NCI-H2171 (cell line): ENCODE data around the gene ASIC2.

Experiments
- DNase-seq: peaks from one replicate; lab custom pipeline; 2025; lab: John Stamatoyannopoulos, UW

ASIC2 gene

DNA sequence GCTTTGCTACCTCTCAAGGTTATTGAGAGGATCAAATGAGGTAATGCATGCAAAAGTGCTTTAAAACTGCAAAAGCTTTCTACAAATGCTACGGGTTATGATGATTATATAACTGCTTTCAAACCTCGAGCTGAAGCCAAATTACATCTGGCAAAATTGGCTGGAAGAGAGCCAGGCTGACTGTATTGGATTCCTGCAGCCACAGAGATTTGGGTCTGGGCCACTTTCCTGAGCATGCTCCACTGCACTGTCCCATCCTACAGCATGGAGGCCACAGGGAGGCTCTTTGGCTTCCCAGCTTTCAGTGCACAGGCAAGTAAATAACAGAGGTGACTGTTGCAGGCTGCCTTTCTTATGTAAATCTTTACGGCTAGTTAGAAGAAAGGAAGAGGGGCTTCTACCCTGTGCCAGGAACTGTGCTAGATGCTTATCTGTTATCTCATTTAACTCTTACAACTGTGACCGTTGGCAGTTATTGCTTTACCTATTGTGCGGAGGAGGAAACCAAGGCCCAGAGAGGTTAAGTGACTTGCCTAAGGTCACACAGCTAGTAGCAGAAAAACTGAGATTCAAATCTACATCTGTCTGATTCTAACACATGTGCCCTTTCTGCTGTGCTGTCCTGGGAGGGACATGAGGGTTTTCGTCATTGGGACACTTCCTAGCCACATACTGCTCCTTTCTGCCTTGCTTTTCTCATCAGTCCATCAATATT is 179.7 kb downstream of the ASIC2 start:
- no peak for DNase-seq

- no peak for DNase-seq
Measured at GRCh38 chr17:33112763-33113162, 180.3 kb downstream of the ASIC2 start.

DNA sequence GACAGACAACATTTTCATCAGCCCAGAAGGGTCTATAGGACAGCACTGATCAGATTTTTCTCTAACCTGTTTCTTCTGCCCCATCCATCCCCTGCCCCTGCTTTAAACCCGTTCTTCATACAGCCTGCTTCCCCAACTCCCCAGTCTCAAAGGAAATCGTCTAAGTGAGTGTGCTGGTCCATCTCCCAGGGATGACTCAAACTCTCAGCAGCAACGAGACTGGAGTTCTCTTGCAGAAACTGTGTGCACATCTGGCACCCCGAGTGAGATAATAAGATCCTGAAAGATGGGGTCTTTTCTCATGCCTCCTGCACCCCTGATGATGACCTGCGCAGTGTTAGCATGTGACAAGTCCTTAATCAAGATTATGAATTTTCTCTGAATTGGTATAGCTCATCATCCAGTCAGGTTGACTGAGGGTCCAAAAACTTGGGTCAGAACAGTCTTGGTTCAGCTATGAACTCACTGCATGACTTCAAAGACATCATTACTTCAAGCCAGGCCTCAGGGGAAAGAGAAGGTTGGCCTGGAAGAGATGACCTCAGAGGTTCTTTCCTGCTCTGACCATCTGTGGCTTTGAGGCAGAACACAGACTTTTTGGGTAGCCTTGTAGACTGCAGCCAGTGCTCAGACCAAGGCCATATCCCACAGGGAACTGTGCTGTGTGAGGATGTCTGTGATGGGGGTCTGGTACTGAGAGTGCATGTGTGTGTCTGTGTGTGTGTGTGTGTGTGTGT is 183.6 kb downstream of the ASIC2 start:
- no peak for DNase-seq

- no peak for DNase-seq
Measured at GRCh38 chr17:33106525-33107165, 186.4 kb downstream of the ASIC2 start.

DNA sequence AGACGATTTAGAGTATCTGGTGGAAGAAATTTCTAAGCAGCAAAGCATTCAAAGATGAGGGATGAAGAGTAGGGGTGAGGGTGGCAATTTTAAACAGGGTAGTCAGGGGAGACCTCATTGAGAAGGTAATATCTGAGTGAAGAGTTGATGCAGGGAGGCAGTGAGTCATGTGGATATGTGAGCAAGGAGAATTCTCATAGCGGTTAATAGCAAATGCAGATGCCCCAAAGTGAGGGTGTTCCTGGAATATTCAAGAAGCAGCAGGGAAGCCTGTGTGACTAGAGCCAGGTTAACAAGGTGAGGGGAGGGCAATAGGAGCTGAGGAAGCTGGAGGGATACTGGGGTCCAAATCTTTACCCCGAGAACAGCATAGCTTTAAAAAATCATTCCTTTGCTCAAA is 187.2 kb downstream of the ASIC2 start:
- DNase-seq, result no peak

GRCh38 chr17:33099906-33100305 is 193.2 kb downstream of the ASIC2 start:
- DNase-seq, result no peak

DNA sequence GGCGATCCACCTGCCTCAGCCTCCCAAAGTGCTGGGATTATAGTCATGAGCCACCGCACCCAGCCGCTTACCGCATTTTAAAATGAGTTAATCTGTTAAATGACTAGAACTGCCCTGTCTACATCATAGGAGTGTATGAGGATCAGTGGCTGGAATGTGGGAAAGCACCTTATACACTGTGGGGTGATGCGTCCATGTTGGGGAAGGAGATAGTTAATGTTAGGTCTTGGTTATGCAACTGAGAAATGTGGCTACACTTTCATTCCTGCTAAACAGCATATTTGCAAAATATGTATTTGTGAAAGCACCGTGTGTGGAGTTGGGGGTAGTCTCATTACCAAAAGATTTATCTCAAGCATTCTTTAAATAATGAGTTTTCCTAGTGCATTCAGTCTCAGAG is 193.8 kb downstream of the ASIC2 start:
- DNase-seq, result no peak

GRCh38 chr17:33097411-33097810 is 195.7 kb downstream of the ASIC2 start:
- no peak for DNase-seq

DNA sequence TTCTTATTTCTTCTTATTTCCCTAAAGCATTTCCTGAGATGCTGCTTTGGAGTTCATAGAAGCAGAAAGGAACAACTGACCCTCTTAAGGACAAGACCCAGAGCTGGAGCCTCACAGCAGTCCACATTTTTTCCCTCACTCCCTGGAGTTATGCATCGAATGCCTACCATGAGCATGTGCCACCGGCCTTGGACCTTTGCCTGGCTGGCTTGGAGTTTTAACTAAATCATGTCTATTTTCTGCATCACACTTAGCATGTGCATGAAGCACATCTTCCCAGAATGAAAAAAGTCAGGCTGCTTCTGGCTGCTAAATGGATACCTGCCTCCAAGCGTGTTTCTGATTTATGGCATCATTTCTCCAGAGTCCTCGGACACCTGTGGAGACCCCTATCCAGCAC is 196.9 kb downstream of the ASIC2 start:
- no peak for DNase-seq

DNA sequence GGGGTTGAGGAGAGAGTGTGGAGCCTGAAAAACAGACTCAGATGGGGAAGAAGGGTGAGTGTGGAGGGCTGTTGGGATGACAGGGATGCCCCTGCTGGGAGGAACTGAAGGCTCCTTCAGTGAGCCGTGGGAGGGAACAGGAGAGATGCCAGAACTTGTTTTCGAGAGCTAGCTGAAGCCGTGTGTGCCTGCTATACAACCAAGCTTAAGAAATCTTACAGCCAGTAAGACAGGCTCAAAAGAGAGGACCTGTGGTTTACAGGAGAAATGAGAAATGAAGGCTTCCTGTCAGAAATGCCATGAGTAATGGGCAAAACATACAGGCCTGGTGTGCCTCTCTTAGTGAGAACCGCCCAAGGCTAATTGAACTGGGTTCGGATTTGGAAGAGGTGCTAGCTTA is 201.8 kb downstream of the ASIC2 start:
- DNase-seq, result no peak

GRCh38 chr17:33090806-33091205 is 202.3 kb downstream of the ASIC2 start:
- no peak for DNase-seq

- no peak for DNase-seq
Measured at GRCh38 chr17:33086878-33087277, 206.2 kb downstream of the ASIC2 start.

DNA sequence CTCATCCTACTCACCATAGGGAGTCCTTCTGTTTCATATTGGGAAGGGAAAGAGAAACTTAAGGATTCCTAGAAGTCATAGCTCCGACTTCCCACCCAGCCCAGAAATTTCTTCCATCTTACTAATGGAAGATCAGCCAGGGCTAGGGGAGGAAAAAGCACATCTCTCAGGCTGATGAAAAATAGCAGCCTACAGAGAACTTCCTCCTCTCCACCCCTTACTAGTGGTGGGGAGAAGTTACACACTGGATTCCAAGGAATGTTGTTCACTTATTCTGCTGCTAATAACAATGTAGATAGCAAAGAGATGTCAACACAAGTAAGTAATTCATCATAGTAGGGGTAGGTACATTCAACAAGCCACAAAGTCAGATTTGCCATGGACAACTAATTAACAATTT is 207.1 kb downstream of the ASIC2 start:
- DNase-seq, result no peak

GRCh38 chr17:33085256-33085655 is 207.8 kb downstream of the ASIC2 start:
- DNase-seq, result no peak

GRCh38 chr17:33084755-33085154 is 208.3 kb downstream of the ASIC2 start:
- no peak for DNase-seq

DNA sequence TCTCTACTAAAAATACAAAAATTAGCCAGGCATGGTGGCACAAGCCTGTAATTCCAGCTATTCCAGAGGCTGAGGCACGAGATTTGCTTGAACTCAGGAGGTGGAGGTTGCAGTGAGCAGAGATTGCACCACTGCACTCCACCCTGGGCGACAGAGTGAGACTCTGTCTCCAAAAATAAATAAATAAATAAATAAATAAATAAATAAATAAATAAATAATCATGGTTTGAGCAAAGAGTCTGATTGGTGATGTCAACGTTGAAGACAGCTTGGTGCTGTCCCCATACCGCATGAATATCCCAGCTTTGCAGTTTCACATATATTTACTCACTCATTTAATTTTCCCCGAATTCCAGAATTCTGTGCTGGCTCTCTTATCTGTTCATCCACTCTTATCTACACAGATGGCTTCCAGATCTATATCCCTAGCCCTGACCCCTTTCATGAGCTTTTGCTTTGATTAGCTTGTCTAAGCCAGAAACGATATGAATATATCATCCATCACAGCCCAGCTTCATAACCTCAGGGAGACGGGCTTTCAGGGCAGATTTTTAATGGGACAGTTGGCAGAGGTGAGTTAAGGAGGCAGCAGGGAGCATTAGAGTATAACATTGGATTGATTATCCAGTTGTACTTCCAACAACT is 210.4 kb downstream of the ASIC2 start:
- no peak for DNase-seq

DNA sequence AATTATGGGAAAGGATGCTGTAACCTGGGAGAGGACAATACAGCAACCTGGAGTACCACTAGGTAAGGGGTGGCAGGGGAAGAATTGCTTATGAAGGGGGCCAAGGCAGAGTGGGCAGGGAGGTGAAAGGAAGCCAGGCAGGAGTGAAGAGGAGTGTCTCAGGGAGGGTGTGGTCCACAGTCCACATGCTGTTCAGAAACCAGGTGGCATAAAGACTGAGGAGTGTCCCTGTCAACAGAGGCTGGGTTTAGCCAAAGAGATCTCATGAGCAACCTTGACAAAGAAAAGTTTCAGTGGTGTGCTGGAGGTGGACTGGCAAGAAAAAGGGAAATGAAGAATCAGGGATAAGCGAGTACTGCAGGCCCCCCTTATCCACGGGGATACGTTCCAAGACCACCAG is 213.0 kb downstream of the ASIC2 start:
- no peak for DNase-seq

DNA sequence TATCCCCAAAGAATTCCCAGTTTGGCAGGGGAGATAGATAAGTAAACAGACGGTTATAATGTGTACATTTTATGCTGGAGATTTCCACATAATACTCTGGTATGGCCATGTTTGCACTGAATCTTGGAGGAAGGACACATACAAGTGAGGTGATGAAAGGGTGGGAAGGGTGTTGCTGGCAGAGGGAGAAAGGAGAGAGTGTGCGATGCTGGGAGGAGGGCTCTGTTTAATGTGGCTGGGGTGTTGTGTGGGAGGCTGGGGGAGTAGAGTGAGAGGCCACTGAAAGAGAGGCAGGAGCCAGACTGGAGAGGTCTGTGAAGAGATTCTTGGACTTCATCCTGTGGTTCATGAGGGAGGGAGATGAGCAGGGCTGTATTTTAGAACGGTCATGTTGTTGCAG is 213.9 kb downstream of the ASIC2 start:
- no peak for DNase-seq

GRCh38 chr17:33076979-33077378 is 216.1 kb downstream of the ASIC2 start:
- no peak for DNase-seq

- no peak for DNase-seq
Measured at GRCh38 chr17:33073416-33073815, 219.7 kb downstream of the ASIC2 start.

DNA sequence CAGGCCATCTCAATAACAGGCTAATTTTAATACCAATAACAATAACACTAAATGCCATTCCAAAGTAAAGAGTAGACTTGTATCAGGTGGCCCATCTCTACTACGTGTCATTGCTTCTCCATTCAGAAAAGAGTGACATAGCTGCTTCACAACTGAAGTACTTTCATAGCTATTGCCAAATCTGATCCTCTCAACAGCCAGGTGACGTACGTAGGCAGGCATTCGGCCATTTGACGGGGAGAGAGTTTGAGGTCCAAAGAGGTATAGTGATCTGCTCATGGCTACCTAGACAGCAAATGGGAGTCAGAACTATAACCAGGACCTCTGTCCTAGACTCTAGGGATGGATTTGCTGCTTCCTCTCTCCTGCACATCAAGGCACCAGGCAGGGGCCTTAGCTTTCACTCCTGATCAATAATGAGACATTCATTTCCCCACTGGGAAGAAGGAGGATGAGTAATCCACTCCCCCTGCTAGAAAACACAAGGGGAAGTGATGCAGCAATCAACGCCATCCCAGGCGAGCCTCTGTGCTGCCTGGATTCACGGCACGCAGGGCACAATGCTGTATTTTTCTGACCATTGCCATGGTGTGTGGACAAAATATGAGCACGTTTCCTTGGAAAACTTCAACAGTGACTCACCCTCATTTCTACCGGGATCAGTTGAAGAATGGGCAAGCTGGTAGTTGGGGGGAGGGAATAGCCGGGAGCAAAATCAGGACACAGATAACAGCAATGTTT is 220.5 kb downstream of the ASIC2 start:
- no peak for DNase-seq

DNA sequence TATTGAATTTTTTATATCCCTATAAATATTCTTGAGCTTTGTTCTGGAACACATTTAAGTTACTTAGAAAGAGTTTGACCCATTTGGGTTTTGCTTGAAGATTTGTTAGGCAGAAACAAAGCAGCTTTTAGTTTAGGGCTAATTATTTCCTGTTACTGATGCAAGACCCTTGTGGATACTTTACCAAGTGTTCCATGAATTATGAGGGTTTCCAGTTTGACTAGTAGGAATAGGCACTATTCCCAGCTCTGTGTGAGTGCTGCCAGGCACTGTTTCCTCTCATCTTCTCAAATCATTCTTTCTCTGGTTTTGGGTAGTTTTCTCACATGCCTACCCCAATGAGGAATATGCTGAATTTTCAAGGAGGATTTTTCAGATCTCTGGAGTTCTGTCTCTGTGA is 221.4 kb downstream of the ASIC2 start:
- DNase-seq, result no peak
